ENCODE results near the gene SLC5A9.
A peak's percentile ranks its signal among the peaks of the same experiment; 100 is the strongest.
"Not testable (repeated sequence)": the region's sequence is repeated elsewhere in the genome, so short reads cannot be mapped to it uniquely, and the experiment has no call there.

The SLC5A9 gene

DNA sequence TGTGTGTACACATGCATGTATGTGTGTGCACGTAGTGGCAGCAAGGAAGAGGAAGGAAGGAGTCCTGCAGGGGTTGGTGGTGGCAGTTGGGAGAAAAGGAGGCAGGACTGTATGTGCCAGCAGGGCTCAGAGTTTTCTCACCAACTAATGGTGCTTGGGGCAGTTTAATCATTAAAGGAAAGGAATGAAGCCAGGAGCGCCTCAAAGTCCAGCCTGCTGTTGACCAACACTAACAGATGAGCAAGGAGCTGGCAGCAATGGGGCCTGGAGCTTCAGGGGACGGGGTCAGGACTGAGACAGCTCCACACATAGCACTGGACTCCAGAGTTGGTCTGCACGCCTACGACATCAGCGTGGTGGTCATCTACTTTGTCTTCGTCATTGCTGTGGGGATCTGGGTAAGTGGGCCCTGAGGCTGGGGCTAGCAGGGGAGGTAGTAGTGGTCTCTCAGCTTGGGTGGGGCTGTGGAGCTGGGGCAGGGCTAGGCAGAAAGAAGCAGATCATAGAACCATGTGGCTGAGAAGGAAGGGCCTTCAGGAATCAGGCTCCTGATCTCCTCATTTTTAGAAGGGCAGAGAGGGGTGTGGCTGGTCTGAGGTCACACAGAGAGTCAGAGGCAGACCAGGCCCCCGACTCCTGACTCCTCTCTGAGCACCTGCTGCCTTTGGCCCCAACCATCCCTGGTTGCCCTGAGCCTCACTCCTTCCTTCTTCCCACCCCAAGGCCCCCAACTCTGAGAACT, at the start of gene SLC5A9:
Gene SLC5A9 (plus strand): TSS at position 216 of the 742 bp plus-strand sequence. CDS start 21 bp downstream, at position 237.
- DNase-seq (ENCODE audit: low spot score): no peak

GRCh38 chr1:48175116-48175515, 47.4 kb upstream of the SLC5A9 start:
- no peak for DNase-seq (ENCODE audit: low spot score)

GRCh38 chr1:48177257-48177656, 45.3 kb upstream of the SLC5A9 start:
- no peak for DNase-seq (ENCODE audit: low spot score)

- DNase-seq (ENCODE audit: low spot score): no peak
Observed at GRCh38 chr1:48181669-48182367, 40.7 kb upstream of the SLC5A9 start.

DNA sequence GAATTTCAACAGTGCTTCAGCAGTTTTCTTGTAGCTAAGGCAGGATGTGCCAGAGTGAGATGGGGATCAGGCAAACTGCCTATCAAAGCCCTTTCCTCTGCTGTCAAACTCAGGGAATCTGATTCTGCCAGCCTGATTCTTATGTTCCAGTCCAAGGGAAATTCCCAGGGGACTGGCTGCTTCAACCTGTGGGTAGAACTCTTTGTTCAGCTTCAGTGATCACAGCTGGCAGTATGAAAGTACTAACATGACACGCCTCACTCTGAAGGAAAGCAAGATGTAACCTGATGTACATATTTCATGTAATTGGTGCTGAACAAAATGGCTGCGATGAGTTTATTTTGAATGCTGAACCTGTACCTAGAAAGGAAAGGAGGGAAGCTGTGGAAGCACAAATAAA, 40.1 kb upstream of the SLC5A9 start:
- no peak for DNase-seq (ENCODE audit: low spot score)

- DNase-seq (ENCODE audit: low spot score): no peak
Observed at GRCh38 chr1:48186306-48186839, 36.1 kb upstream of the SLC5A9 start.

DNA sequence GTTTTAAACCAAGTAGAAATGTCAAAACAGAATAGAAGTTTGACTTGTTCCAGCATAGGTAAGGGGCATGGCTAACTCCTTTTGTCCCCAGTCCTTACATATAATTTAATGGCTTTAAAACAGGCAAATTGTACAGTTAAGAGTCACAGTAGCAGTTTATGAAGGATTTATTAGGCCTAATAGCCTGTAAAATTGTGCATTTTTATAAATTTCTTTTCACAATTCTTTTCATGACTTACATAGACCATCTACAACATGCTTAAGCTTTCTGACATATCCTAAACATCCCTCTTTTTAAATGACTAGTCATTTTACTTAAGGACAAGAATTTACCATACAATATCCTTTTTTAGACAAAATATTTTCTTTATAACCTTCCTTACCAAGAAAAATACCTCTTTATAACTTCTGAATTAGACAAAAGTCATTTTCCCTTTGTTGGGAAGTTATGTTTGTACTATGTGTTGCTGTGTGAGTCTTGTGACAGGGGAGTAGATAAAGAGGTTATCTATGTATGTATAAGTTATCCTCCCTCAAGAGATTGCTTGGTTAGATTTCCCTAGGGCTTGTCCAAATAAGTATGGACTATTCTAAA, 34.5 kb upstream of the SLC5A9 start:
- DNase-seq (ENCODE audit: low spot score): no peak

DNA sequence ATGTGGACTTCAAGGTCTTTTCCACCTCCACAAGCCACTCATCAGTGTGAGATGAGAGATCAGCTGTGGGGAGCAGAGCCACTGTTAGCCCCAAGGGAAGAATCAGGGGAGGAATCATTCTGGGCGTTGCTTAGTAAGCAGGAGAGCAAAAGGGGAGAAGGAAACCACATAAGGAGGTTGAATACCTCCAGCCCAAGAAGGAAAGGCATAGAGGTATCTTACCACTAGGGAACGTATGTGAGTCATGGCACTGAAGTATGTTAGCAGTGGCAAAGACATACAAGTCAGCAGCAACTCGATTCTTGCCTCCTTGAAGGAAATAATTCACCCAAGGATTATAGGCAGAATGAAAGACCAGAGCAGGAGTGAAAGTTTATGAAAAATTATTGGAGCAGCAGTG, 31.6 kb upstream of the SLC5A9 start:
- DNase-seq (ENCODE audit: low spot score): no peak

DNA sequence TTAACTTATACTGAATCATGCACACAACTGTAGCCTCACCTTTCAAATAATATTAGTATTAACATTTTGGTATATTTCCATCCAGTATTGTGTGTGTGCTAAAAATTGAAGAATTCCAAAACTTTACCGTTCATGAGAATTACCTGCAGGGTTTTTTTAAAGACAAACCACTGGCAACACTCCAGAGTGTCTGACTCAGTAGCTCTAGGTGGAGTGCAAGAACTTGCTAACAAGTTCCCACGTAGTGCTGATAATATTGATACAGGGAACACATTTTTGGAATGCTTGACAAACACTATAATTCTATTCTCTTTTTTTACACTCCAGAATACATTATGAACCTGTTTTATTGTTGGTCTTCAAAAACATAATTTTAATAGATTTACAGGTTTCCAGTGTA, 27.7 kb upstream of the SLC5A9 start:
- no peak for DNase-seq (ENCODE audit: low spot score)

DNA sequence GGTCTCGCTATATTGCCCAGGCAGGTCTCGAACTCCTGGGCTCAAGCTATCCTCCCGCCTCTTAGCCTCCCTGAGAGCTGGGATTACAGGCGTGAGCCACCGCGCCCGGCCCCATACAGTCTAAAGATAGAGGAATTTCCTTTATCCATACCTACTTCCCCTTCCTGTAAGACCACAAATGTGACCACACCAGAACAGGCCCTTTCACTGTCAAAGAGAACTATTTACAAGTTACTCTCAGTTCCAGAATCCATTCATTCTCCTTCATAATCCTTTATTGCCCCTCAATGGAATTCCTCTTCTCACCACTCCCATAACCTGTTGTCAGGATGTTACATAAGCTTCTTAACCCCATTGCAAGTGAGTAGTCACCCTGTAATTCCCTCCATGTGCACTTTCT, 26.3 kb upstream of the SLC5A9 start:
- peak; percentile 16 for DNase-seq (ENCODE audit: low spot score)

- DNase-seq (ENCODE audit: low spot score): no peak
Observed at GRCh38 chr1:48198970-48199369, 23.5 kb upstream of the SLC5A9 start.

DNA sequence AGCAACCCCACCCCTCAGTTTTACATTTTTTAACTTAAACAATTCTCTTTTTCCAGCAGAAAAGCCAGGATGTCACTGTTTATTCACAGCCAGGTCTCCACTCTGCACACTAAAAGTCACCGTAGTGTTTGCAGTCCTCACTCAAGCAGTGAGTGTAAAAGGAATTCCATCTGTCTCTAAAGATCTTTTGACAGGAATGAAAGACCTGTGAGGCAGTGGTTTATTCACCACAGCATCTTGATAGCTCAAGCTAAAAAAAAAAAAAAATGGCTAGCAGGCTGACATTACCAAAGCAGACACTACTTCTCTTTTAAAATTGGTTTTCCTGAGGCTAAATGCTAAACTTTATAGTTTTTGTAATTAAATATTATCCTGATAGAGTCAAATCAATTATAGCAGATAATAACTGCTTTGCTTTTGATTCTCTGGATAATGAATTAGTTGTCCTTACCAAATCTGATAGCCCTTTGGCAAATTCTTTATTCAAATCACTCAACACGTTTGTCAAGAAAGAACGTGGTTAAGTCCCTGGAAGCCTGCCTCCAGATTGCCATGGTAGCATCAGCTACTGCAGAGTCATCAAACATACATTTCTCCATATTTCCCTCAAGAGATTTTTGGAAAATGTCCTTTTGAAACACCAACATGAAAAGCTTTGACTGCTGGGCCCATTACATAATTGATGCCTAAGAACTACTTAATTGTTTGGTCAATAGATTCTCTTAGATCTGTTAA, 22.2 kb upstream of the SLC5A9 start:
- DNase-seq (ENCODE audit: low spot score): no peak

GRCh38 chr1:48202030-48202752, 20.3 kb upstream of the SLC5A9 start:
- DNase-seq (ENCODE audit: low spot score): peak; percentile 71

DNA sequence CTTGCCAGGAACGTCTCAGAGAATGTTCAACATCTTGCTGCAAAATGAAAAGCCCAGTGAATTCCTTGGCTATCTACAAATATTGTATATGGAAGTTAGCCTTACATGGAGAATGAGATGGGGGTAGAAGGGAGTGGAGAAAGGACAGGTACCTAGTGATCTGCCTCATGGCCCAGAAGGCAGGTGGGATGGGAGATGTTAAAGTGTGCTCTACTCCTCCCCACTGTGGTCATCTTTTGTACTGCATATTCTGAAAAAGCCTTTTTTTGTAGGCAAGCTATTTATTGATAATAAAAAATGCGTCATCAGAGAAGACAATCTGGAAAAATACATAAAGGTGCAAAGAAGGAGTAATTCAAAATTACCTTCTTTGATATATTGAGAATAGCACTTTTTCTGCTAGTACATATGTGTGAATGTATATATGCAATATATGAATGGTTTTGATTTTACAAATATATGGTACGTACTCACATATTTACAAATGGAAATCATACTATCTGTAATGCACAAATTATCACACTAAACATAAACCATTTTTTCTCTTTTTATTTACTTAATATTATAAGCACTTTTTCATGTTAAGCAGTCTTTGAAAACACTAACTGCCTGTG, 19.1 kb upstream of the SLC5A9 start:
- DNase-seq (ENCODE audit: low spot score): peak; percentile 28

DNA sequence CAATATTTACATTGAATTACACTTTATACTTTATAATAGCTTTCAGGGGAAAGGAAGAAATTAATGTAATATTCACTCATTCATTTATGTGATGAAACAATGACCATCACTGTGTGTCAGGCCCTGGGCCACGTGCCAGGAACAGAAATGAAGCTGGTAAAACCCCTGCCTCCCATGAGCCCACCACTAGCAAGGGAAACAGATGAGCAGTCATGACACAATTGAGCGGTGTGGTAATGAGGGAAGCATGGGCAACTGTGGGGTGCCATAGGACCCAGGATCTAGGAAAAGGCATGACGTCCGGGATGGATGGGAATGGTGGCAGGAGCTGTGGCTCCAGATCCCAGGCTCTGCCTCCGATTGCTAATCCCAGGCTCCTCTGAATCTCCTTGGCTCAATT, 17.0 kb upstream of the SLC5A9 start:
- no peak for DNase-seq (ENCODE audit: low spot score)

DNA sequence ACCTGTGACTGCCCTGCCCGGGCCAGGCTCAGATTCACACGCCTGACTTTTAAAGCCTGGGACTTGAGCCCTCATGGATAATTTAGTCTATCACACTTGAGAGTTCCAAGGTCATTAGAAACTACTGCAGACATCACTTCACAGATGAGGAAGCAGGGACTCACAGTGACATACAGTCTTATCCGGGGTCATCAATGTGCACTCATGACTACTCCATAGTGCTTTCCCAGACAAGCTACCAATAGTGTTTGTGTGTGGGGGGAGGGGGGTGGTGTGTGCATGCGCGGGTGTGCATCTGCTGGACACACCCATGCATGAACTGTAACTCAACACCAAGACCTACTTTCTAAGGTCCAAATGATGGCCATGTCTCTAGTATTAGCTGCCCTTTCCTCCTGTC, 16.1 kb upstream of the SLC5A9 start:
- DNase-seq (ENCODE audit: low spot score): no peak

GRCh38 chr1:48207131-48207530, 15.4 kb upstream of the SLC5A9 start:
- no peak for DNase-seq (ENCODE audit: low spot score)

GRCh38 chr1:48207536-48208075, 14.9 kb upstream of the SLC5A9 start:
- no peak for DNase-seq (ENCODE audit: low spot score)

- DNase-seq (ENCODE audit: low spot score): no peak
Observed at GRCh38 chr1:48208251-48208650, 14.3 kb upstream of the SLC5A9 start.

- DNase-seq (ENCODE audit: low spot score): no peak
Observed at GRCh38 chr1:48208652-48209051, 13.9 kb upstream of the SLC5A9 start.

- DNase-seq (ENCODE audit: low spot score): not testable (repeated sequence)
Observed at GRCh38 chr1:48213462-48213861, 9.1 kb upstream of the SLC5A9 start.
